ENCODE results near the gene MRPS14.

The MRPS14 gene

DNA sequence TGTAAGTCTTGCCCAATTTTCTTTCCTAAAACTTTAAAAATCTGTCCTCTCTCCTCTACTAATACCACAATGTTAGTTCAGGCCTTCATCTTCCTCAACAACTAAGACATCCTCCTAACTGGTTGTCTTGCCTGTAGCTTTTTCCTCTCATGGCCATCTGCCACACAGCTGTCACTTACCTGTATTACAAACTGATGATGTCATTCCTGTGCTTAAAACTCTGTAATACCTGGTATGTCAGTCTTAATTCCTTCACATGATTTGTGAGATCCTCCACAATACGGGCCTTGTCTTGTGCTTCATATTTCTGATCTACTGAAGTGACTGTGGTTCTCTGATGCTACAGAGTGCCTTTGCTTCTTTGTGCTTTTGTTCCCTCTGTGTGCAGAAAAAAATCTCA, 9.8 kb downstream of the MRPS14 start:
- H3K9ac ChIP-seq = no peak overlapping the region
- H3K4me2 ChIP-seq (ENCODE audit: low read length) = no peak overlapping the region
- TF ChIP-seq, protein P1, sequence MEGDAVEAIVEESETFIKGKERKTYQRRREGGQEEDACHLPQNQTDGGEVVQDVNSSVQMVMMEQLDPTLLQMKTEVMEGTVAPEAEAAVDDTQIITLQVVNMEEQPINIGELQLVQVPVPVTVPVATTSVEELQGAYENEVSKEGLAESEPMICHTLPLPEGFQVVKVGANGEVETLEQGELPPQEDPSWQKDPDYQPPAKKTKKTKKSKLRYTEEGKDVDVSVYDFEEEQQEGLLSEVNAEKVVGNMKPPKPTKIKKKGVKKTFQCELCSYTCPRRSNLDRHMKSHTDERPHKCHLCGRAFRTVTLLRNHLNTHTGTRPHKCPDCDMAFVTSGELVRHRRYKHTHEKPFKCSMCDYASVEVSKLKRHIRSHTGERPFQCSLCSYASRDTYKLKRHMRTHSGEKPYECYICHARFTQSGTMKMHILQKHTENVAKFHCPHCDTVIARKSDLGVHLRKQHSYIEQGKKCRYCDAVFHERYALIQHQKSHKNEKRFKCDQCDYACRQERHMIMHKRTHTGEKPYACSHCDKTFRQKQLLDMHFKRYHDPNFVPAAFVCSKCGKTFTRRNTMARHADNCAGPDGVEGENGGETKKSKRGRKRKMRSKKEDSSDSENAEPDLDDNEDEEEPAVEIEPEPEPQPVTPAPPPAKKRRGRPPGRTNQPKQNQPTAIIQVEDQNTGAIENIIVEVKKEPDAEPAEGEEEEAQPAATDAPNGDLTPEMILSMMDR (IDR thresholded peaks at IDR 0.05) = no peak
- no peak overlapping the region for H3K27ac ChIP-seq
- no peaks in the 10 kb centered on the region for H3K27me3 ChIP-seq (ENCODE audit: control insufficient read depth, insufficient read depth, low read length)
- H3K36me3 ChIP-seq (ENCODE audit: control insufficient read depth, insufficient read depth, low read length) = no peaks in the 10 kb centered on the region
- no peak overlapping the region for H3K4me3 ChIP-seq (ENCODE audit: low read depth, low read length)
- H2AFZ ChIP-seq = no peak overlapping the region
- no peaks in the 10 kb centered on the region for H3K4me1 ChIP-seq
- no peaks in the 10 kb centered on the region for H3K9me3 ChIP-seq (ENCODE audit: control insufficient read depth, low read length)
- no peaks in the 10 kb centered on the region for H3K79me2 ChIP-seq

DNA sequence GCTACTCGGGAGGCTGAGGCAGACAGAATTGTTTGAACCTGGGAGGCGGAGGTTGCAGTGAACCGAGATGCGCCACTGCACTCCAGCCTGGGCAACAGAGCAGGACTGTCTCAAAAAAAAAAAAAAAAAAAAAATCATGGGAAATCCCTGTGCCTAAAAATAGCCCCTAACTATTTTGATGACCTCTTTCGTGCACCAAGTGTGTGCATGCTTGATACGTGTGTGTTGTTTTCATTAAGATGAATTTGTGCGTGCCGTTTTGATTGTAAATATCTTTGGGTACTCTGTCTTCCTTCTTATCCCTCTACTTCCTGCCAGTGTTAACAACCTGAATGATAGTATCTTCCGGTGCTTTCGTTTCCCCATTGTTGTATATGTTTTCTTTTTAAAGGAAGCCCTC, 13.7 kb downstream of the MRPS14 start:
- Histone ChIP-seq H3K27ac (no peak overlapping the region), H3K9ac (no peak overlapping the region), H3K4me2 (ENCODE audit: low read length) (no peak overlapping the region), H3K4me3 (ENCODE audit: low read depth, low read length) (no peak overlapping the region), H3K9me3 (ENCODE audit: control insufficient read depth, low read length) (no peaks in the 10 kb centered on the region), H3K27me3 (ENCODE audit: control insufficient read depth, insufficient read depth, low read length) (no peaks in the 10 kb centered on the region), H3K79me2 (no peaks in the 10 kb centered on the region), H3K4me1 (no peaks in the 10 kb centered on the region), H2AFZ (no peak overlapping the region), H3K36me3 (ENCODE audit: control insufficient read depth, insufficient read depth, low read length) (no peaks in the 10 kb centered on the region)
- TF ChIP-seq, protein P1 (IDR thresholded peaks at IDR 0.05) = no peak

DNA sequence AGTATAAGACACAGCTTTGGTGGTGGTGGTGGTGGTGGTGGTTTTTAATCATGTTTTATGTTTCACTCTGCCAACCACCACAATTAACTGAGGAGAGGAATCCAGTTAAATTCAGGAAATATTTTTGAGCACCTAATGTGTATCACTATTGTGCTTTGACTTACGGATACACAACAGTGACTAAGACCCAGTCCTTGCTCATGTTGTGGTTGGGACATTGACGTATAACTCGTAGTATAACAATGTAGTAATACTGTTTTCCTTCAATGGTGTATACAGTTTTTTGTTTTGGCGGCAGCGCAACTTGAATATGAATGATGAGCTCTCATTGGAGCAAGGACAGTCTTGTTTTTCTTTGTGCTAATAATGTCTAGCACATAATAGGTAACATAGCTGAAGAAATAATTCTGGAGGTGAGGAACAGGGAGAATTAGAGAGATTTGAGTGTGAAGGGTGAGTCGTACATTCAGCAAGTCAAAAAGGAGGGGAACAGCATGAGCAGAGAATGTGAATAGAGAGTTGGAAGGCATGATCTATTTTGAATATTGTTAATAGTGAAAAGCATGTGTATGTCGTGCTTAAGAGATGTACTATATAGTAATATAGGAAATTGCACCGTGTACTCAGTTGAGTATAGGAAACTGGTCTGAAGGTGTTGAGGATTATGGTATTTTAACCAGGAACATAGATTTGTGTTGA, 18.0 kb downstream of the MRPS14 start:
- H3K36me3 ChIP-seq (ENCODE audit: control insufficient read depth, insufficient read depth, low read length) = no peaks in the 10 kb centered on the region
- H3K4me1 ChIP-seq = no peaks in the 10 kb centered on the region

DNA sequence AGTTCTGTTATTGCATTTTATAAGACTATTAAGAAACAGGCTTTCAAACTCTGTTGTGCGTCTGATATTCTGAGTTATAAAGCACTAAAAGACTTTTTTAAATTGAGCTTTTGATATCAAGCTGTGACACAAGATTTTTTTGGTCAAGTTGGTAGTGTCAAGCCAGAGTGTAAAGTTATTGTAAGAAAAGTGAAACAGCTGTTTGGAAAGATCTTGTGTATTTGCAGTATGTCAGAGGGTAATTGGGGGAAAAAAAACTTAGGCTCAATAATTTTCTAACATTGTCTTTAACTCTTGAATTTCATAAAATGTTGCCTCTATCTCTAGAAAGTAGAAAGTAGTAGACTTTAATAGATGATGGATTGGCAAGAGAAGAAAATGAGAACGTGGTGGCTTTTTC, 19.7 kb downstream of the MRPS14 start:
- Histone ChIP-seq H3K4me2 (ENCODE audit: low read length) (no peak overlapping the region), H2AFZ (no peak overlapping the region), H3K4me1 (no peaks in the 10 kb centered on the region), H3K9ac (no peak overlapping the region), H3K79me2 (peaks cover 4% of the 10 kb centered on the region), H3K9me3 (ENCODE audit: control insufficient read depth, low read length) (no peaks in the 10 kb centered on the region), H3K36me3 (ENCODE audit: control insufficient read depth, insufficient read depth, low read length) (no peaks in the 10 kb centered on the region), H3K4me3 (ENCODE audit: low read depth, low read length) (no peak overlapping the region), H3K27me3 (ENCODE audit: control insufficient read depth, insufficient read depth, low read length) (no peaks in the 10 kb centered on the region), H3K27ac (no peak overlapping the region)
- TF ChIP-seq, protein P1 (IDR thresholded peaks at IDR 0.05) = no peak

More for the DNA sequence above, 18.0 kb downstream of the MRPS14 start:
- Histone ChIP-seq H3K9me3 (ENCODE audit: control insufficient read depth, low read length) (no peaks in the 10 kb centered on the region), H2AFZ (no peak overlapping the region), H3K4me2 (ENCODE audit: low read length) (no peak overlapping the region), H3K9ac (no peak overlapping the region), H3K27me3 (ENCODE audit: control insufficient read depth, insufficient read depth, low read length) (no peaks in the 10 kb centered on the region), H3K27ac (no peak overlapping the region), H3K79me2 (peaks cover 2% of the 10 kb centered on the region), H3K4me3 (ENCODE audit: low read depth, low read length) (no peak overlapping the region)
- TF ChIP-seq, protein P1 (IDR thresholded peaks at IDR 0.05) = no peak

DNA sequence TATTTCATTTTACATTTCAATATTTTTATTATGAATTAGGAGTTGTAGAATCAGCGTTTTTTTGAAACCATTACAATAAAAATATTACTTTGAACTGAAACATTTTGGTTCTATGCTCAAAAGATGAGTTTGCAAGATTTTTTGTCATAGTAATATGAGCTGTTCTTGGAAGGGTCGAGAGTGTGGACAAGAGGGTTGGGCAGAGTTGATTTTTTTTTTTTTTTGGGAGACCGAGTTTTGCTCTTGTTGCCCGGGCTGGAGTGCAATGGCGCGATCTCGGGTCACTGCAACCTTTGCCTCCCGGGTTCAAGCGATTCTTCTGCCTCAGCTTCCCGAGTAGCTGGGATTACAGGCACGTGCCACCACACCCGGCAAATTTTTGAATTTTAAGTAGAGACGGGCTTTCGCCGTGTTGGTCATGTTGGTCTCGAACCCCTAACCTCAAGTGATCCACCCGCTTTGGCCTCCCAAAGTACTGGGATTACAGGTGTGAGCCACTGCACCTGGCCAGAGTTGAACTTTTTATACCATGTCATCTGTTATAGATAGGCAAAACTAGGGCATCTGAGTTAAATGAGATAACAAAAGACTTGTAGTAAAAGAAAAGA, 20.2 kb downstream of the MRPS14 start:
- peaks cover 4% of the 10 kb centered on the region for H3K79me2 ChIP-seq
- H3K27ac ChIP-seq = no peak overlapping the region
- no peak overlapping the region for H3K4me3 ChIP-seq (ENCODE audit: low read depth, low read length)
- H3K9ac ChIP-seq = no peak overlapping the region
- H3K27me3 ChIP-seq (ENCODE audit: control insufficient read depth, insufficient read depth, low read length) = no peaks in the 10 kb centered on the region
- TF ChIP-seq, protein P1 (IDR thresholded peaks at IDR 0.05) = no peak
- H3K4me1 ChIP-seq = no peaks in the 10 kb centered on the region
- no peak overlapping the region for H3K4me2 ChIP-seq (ENCODE audit: low read length)
- no peaks in the 10 kb centered on the region for H3K36me3 ChIP-seq (ENCODE audit: control insufficient read depth, insufficient read depth, low read length)
- H3K9me3 ChIP-seq (ENCODE audit: control insufficient read depth, low read length) = no peaks in the 10 kb centered on the region
- no peak overlapping the region for H2AFZ ChIP-seq

Data from parathyroid adenoma (tissue), 2 donors.